GM19023 (cell line): Measurements from ENCODE around the gene CNPY2.
"Not testable (repeated sequence)": the region's sequence is repeated elsewhere in the genome, so short reads cannot be mapped to it uniquely, and the experiment has no call there.

Experiments used
- ATAC-seq: cut with Tn5 transposase; IDR thresholded peaks from one replicate; pipeline ENCODE4 v1.9.1; 2021; ENCODE audit warnings: mild to moderate bottlenecking, moderate library complexity; ENCODE audit not compliant: unreplicated experiment

Gene CNPY2

GRCh38 chr12:56298828-56299227 is 17.0 kb downstream of the CNPY2 start:
- ATAC-seq, result no peak

GRCh38 chr12:56297400-56297799 is 18.4 kb downstream of the CNPY2 start:
- no peak for ATAC-seq

GRCh38 chr12:56296295-56296694 is 19.5 kb downstream of the CNPY2 start:
- no peak for ATAC-seq

- ATAC-seq, result no peak
Measured at GRCh38 chr12:56293795-56294194, 22.0 kb downstream of the CNPY2 start.

- ATAC-seq, result no peak
Measured at GRCh38 chr12:56288705-56289387, 26.9 kb downstream of the CNPY2 start.

GRCh38 chr12:56286044-56286830 is 29.6 kb downstream of the CNPY2 start:
- no peak for ATAC-seq

- not testable (repeated sequence) for ATAC-seq
Measured at GRCh38 chr12:56284263-56284662, 31.5 kb downstream of the CNPY2 start.

- ATAC-seq, result no peak
Measured at GRCh38 chr12:56282579-56282978, 33.2 kb downstream of the CNPY2 start.

GRCh38 chr12:56282030-56282429 is 33.8 kb downstream of the CNPY2 start:
- no peak for ATAC-seq

- no peak for ATAC-seq
Measured at GRCh38 chr12:56280849-56281248, 34.9 kb downstream of the CNPY2 start.

GRCh38 chr12:56278905-56279304 is 36.9 kb downstream of the CNPY2 start:
- no peak for ATAC-seq

- ATAC-seq, result no peak
Measured at GRCh38 chr12:56274299-56274698, 41.5 kb downstream of the CNPY2 start.

- not testable (repeated sequence) for ATAC-seq
Measured at GRCh38 chr12:56272468-56272867, 43.3 kb downstream of the CNPY2 start.

- ATAC-seq, result no peak
Measured at GRCh38 chr12:56271031-56271430, 44.8 kb downstream of the CNPY2 start.

GRCh38 chr12:56267443-56268071 is 48.2 kb downstream of the CNPY2 start:
- ATAC-seq, result peak; percentile 20

- peak; percentile 93 for ATAC-seq
Measured at GRCh38 chr12:56266693-56267442, 48.9 kb downstream of the CNPY2 start, which contains the start of gene COQ10A. TSS of gene COQ10A (plus strand) at chr12:56266942. CDS start at chr12:56267119, 177 bp downstream.

- ATAC-seq, result not testable (repeated sequence)
Measured at GRCh38 chr12:56266068-56266692, 49.6 kb downstream of the CNPY2 start.

- not testable (repeated sequence) for ATAC-seq
Measured at GRCh38 chr12:56262955-56263354, 52.8 kb downstream of the CNPY2 start.

- no peak for ATAC-seq
Measured at GRCh38 chr12:56261503-56262232, 54.1 kb downstream of the CNPY2 start.

- no peak for ATAC-seq
Measured at GRCh38 chr12:56260921-56261320, 54.9 kb downstream of the CNPY2 start.
